Common myeloid progenitor, CD34-positive (primary cell): ENCODE results near the gene CBX8.
A peak's percentile ranks its signal among the peaks of the same experiment; 100 is the strongest.

ENCODE experiments used
- CTCF ChIA-PET: fragments of 350-600 bp; sonication (Branson Sonifier 250); formaldehyde crosslinking; loops from one replicate; lab custom pipeline; 2021; ENCODE audit warnings: antibody characterized with exemption; lab: Charles Lee
- POLR2A ChIA-PET: fragments of 350-600 bp; sonication (Branson Sonifier 250); formaldehyde crosslinking; loops from one replicate; lab custom pipeline; 2021; ENCODE audit warnings: antibody characterized with exemption; lab: Charles Lee
- DNase-seq, 3 donors: peaks; one replicate each; pipeline versions ENCODE4 v3.0.0 to v3.0.0-alpha.2; 2013
- H3K27ac ChIP-seq, 2 experiments: 1 replicate in 1 of 2; 2 replicates in 1 of 2; pipeline ENCODE4 v1.7.0; 2013; ENCODE audit warnings: inconsistent platforms in 2 of 2, low read length in 2 of 2, mild to moderate bottlenecking in 2 of 2, low read depth in 1 of 2, moderate library complexity in 1 of 2; ENCODE audit not compliant: severe bottlenecking in 2 of 2, insufficient read depth in 1 of 2, poor library complexity in 1 of 2
- H3K27me3 ChIP-seq, 5 experiments: replicated peaks in 2 of 5; 1 replicate in 3 of 5; 2 replicates in 2 of 5; pipeline versions ENCODE4 v1.6.1 to v1.7.0; 2013; ENCODE audit warnings: low read length in 4 of 5, mild to moderate bottlenecking in 2 of 5, moderate library complexity in 2 of 5, inconsistent platforms in 1 of 5; ENCODE audit not compliant: insufficient read depth in 5 of 5, control insufficient read depth in 4 of 5
- H3K36me3 ChIP-seq, 4 experiments: 1 replicate in 2 of 4; 2 replicates in 2 of 4; pipeline versions ENCODE4 v1.6.1 to v1.7.0; 2013; ENCODE audit warnings: low read length in 3 of 4, control low read depth in 1 of 4, mild to moderate bottlenecking in 1 of 4; ENCODE audit not compliant: control insufficient read depth in 4 of 4, insufficient read depth in 4 of 4
- H3K4me1 ChIP-seq, 4 experiments: 1 replicate in 3 of 4; 2 replicates in 1 of 4; pipeline versions ENCODE4 v1.6.1 to v1.7.1; 2013; ENCODE audit warnings: low read length in 3 of 4, mild to moderate bottlenecking in 3 of 4, control low read depth in 1 of 4, inconsistent platforms in 1 of 4, moderate library complexity in 1 of 4; ENCODE audit not compliant: control insufficient read depth in 4 of 4, insufficient read depth in 4 of 4; ENCODE audit errors: control extremely low read depth in 1 of 4
- H3K4me3 ChIP-seq, 7 experiments: 1 replicate in 4 of 7; 2 replicates in 3 of 7; pipeline versions ENCODE4 v1.5.1 to v1.7.0; 2013; ENCODE audit warnings: mild to moderate bottlenecking in 7 of 7, low read length in 6 of 7, moderate library complexity in 6 of 7, inconsistent platforms in 2 of 7, low read depth in 2 of 7, control low read depth in 1 of 7; ENCODE audit not compliant: insufficient read depth in 4 of 7, control insufficient read depth in 1 of 7; ENCODE audit errors: extremely low read depth in 1 of 7
- H3K9me3 ChIP-seq, 5 experiments: 1 replicate in 4 of 5; 2 replicates in 1 of 5; pipeline versions ENCODE4 v1.6.1 to v1.7.1; 2013; ENCODE audit warnings: low read length in 4 of 5, mild to moderate bottlenecking in 2 of 5, inconsistent platforms in 1 of 5, low read depth in 1 of 5, moderate library complexity in 1 of 5; ENCODE audit not compliant: control insufficient read depth in 4 of 5, insufficient read depth in 2 of 5; ENCODE audit errors: control extremely low read depth in 1 of 5
- WGBS: methylation state at CpG from one replicate; pipeline ENCODE4 v1.1.5; 2013; ENCODE audit not compliant: insufficient coverage; 5-methylcytosine and 5-hydroxymethylcytosine counted together

Gene CBX8

DNA sequence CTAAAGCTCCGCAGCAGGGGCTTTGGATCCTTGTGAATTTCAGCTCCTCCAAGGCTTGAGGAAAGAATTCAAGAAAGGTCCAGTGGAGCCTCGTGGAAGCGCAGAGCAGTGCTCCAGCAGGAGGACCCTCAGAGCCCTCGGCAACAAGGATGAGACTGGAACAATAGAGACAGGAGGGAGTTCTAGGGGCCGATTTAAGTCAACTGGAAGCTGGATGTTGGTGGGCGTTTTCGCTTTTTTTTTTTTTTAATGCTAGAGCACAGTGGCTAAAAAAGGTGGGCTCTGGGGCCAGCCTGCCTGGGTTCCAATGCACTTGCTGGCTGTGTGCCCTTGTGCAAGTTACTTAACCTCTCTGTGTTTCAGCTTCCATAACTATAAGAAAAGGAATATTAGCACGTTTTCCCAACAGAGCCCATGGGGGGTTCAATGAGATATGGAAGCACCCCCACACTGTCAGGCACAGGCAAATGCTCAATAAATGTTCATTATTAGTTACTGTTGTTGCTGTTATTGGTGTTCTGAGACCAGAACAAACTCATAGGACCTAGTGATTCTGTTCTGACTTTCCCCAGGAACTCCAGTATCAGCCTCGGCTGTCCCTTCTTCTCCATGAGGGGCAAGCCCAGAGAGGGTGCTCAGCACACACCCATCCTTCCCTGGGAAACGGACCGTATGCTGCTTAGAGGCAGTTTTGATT, 5.3 kb upstream of the CBX8 start:
- H3K9me3 ChIP-seq, result peaks cover 0 to 2% (median 0%) of the 10 kb centered on the region in 5 experiments
- 10% methylated on average over 10 of the region's 11 CpGs for WGBS
- H3K4me3 ChIP-seq, result no peak overlapping the region
- no peaks in the 10 kb centered on the region for H3K36me3 ChIP-seq
- H3K27me3 ChIP-seq, result peaks cover 0 to 96% (median 60%) of the 10 kb centered on the region in 5 experiments
- POLR2A ChIA-PET, result no interaction called here
- no peak overlapping the region for H3K27ac ChIP-seq
- CTCF ChIA-PET, result interaction anchor here (0.8 to 1.8 kb wide), 4 partner anchors 9 to 23 kb away, joined by 3 to 7 read pairs (median 3); no protein-coding TSS in a partner anchor
- H3K4me1 ChIP-seq, result peaks cover 0 to 81% (median 71%) of the 10 kb centered on the region in 4 experiments
- DNase-seq, result no peak

DNA sequence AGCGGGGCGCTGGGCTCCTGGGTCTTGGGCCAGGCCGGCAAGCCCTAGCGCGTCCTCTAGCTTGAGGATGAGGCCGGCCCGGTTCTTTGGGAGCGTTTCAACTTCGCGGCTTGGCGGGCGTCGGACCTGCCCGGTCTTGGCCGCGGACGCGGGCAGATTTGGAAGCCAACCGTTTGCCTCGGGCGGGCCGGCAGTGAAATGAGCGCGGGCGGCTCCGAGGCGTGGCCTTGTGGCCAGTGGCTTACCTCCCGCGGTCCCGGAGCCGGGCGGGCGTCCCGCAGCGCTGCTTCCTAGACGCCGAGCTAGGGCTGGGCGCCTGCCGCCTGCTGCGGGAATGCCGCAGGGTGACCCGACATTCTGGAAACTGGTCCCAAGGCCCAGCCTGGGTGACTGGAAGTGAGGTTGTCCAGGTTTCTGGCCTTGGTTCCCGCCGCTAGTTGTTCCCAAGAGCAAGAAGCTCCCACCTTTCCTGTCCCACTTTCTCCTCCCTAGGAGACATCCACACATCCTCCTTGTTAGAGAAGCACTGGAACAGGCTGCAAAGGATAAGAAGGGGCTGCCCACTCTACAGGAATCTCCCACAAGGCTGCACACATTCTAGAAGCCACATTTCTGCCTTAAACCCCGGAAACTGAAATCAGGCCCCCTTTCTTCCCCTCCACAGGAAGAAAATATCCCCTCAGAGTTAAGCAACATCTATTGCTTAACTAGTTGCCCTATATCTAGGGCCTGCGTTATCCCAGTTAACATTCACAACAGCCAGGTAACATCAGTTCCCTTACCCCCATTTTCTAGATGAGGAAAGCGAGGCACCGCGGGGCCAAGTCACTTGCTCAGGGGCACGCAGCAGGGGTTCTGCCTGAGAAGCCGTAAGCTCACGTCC, 4.5 kb upstream of the CBX8 start:
- WGBS, result 5% methylated on average over 51 of the region's 52 CpGs
- H3K36me3 ChIP-seq, result no peaks in the 10 kb centered on the region
- H3K4me3 ChIP-seq, result peak overlapping the region in 1 of 7 experiments; percentile 11
- H3K9me3 ChIP-seq, result peaks cover 0 to 2% (median 0%) of the 10 kb centered on the region in 5 experiments
- H3K27me3 ChIP-seq, result peaks cover 0 to 88% (median 54%) of the 10 kb centered on the region in 5 experiments
- no peak overlapping the region for H3K27ac ChIP-seq
- ChIA-PET CTCF (interaction anchor here (0.8 to 1.8 kb wide), 5 partner anchors 10 to 22 kb away, joined by 3 to 7 read pairs (median 3); no protein-coding TSS in a partner anchor), POLR2A (no interaction called here)
- no peak for DNase-seq
- H3K4me1 ChIP-seq, result peaks cover 0 to 78% (median 71%) of the 10 kb centered on the region in 4 experiments

DNA sequence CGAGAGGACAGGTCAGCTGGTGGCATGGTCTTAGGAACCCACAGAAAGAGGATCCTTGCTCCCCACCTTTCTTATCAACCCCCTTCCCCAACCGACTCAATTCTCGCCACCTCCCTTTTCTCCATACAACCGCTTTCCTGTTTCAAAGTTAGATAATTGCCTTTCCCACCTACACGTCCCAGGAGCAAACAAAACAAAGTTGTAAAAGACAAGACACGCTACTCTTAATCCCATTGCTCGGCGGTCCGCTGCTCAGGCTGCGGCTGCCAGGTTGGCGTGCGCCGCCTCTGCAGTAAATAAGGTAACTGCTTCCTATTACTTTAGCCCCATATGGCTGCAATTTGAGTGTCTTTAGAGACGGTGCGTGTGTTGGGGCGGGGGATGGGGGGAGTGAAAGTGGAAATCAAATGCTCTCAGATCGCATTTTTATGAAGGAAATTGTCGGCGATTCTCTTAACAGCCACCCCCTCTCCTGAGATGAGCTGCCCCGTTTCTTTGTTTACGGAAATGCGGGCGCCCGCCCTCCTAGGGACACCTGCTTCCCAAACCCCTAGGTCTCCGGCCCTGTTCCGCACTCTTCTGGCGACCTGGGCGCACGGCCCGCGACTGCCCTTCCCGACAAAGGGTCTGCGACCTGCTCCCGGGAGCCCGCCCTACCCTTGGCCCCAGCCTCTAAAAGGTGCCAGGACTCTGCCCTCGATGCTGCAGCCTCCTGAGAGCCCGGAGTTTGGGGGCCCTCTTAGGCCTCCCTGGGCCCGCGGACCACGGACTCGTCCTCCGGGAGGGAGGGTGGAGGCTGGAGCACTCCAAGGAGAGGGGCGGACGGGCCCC, 3.7 kb upstream of the CBX8 start:
- ChIA-PET POLR2A (interaction anchor here (0.6 kb wide), 1 partner anchor 19 kb away, joined by 3 read pairs; no protein-coding TSS in a partner anchor), CTCF (interaction anchor here (1.1 to 1.8 kb wide), 4 partner anchors 7 to 17 kb away, joined by 3 to 7 read pairs (median 4); no protein-coding TSS in a partner anchor)
- H3K36me3 ChIP-seq, result no peaks in the 10 kb centered on the region
- H3K4me3 ChIP-seq, result peak overlapping the region in 4 of 7 experiments; percentile 6 to 41 (median 11)
- H3K27ac ChIP-seq, result no peak overlapping the region
- WGBS, result 4% methylated on average over 28 of the region's 44 CpGs
- peaks cover 0 to 79% (median 52%) of the 10 kb centered on the region in 5 experiments for H3K27me3 ChIP-seq
- DNase-seq, result peak in 2 of 3 donors; percentile 51 to 62
- peaks cover 0 to 2% (median 0%) of the 10 kb centered on the region in 5 experiments for H3K9me3 ChIP-seq
- peaks cover 0 to 78% (median 73%) of the 10 kb centered on the region in 4 experiments for H3K4me1 ChIP-seq

DNA sequence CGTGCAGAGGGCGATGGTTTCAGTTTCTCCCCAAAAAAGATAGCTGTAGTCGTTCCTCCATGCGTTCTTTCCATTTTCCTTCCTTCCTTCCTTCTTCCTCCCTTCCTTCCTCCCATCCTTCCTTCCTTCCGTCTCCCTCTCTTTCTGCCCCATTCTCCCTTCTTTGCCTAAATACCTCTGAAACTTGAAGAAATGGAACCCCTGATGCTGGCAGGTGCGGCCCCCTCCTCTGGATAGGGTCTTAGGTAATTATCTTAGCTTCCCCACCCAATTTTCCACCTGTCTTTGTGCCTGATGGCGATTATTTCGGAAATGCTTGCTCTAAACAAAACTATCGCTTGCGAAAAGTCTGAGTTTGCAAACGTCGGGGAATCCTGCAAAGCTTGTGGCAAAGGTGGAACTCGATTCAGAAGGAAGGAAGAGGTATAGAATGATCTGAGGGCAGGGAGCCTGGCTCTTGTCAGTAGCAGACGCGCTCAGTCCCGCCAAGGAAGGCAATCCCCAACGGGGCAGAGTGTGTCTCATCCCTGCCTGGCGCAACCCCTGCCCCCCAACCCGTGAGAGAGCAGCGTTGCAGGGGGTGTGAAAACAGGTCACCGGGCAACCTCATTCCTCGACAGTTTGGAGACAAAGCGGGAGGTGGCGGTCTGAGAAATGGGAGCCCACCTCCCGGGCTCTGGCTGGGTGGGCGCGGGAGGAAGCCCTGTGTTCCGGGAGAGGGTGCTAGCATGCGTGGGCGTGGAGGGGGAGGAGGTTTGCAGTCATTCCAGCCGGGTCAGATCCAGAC, 2.9 kb upstream of the CBX8 start:
- H3K9me3 ChIP-seq, result peaks cover 0 to 2% (median 0%) of the 10 kb centered on the region in 5 experiments
- no peak overlapping the region for H3K27ac ChIP-seq
- DNase-seq, result no peak
- 8% methylated on average over 15 of the region's 31 CpGs for WGBS
- peak overlapping the region in 1 of 7 experiments; percentile 11 for H3K4me3 ChIP-seq
- POLR2A ChIA-PET, result interaction anchor here (0.6 to 0.7 kb wide), 2 partner anchors 20 to 26 kb away, joined by 3 read pairs; no protein-coding TSS in a partner anchor
- H3K4me1 ChIP-seq, result peaks cover 0 to 74% (median 71%) of the 10 kb centered on the region in 4 experiments
- CTCF ChIA-PET, result interaction anchor here (1.0 to 2.0 kb wide), 5 partner anchors 8 to 12 kb away, joined by 3 to 8 read pairs (median 5); no protein-coding TSS in a partner anchor
- H3K27me3 ChIP-seq, result peaks cover 0 to 71% (median 49%) of the 10 kb centered on the region in 5 experiments
- H3K36me3 ChIP-seq, result peaks cover 0 to 7% (median 3%) of the 10 kb centered on the region in 4 experiments

DNA sequence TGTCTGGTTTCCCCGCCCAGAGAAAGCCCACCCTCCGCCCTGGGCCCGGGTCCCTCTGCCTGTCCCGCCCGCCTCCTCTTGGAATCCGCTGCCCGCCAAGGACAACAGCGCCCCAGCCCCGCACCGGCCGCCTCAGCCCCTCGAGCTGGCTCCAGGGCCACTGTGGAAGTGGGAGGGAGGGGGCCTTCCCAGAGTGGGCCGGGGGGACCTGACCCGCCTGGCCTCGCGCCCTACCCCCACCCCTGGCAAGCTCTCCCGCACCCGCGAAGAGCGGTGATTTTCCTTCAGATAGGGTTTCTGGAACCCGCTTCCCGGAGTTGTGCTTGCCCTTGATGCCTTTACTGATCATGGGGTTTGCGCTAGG, 2.3 kb upstream of the CBX8 start:
- Histone ChIP-seq H3K36me3 (peaks cover 0 to 11% (median 7%) of the 10 kb centered on the region in 4 experiments), H3K9me3 (peaks cover 0 to 2% (median 0%) of the 10 kb centered on the region in 5 experiments), H3K27me3 (peaks cover 0 to 65% (median 43%) of the 10 kb centered on the region in 5 experiments), H3K27ac (no peak overlapping the region), H3K4me3 (peak overlapping the region in 2 of 7 experiments; percentile 24 to 87), H3K4me1 (peaks cover 0 to 70% (median 67%) of the 10 kb centered on the region in 4 experiments)
- CTCF ChIA-PET, result interaction anchor here (1.0 to 2.0 kb wide), 4 partner anchors 8 to 13 kb away, joined by 3 to 8 read pairs (median 6); no protein-coding TSS in a partner anchor
- WGBS, result 11% methylated on average over 15 of the region's 23 CpGs
- DNase-seq, result no peak
- POLR2A ChIA-PET, result interaction anchor here (0.7 to 0.8 kb wide), 2 partner anchors 26 to 236 kb away, joined by 3 read pairs; no protein-coding TSS in a partner anchor
